ENCODE data around the gene LMF1.

DNA sequence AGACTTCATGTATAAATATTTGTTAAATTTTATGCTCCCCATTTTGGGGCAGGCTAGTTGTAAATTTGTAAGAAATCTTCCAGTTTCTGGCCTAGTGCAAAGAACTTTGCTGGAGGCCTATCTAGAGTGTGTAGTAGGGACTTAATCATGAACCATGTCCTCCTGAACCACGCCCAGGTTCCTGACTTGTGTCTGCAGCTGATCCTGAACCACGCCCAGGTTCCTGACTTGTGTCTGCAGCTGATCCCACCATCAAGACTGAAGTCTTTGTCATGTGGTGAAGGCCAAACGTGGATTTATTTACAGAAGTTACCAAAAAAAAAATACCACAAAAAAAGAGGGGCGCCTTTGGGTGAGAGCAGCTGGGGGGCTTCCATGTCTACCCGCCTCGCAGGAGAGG lies 33.1 kb downstream of the LMF1 start:
- TF ChIP-seq, protein P1, sequence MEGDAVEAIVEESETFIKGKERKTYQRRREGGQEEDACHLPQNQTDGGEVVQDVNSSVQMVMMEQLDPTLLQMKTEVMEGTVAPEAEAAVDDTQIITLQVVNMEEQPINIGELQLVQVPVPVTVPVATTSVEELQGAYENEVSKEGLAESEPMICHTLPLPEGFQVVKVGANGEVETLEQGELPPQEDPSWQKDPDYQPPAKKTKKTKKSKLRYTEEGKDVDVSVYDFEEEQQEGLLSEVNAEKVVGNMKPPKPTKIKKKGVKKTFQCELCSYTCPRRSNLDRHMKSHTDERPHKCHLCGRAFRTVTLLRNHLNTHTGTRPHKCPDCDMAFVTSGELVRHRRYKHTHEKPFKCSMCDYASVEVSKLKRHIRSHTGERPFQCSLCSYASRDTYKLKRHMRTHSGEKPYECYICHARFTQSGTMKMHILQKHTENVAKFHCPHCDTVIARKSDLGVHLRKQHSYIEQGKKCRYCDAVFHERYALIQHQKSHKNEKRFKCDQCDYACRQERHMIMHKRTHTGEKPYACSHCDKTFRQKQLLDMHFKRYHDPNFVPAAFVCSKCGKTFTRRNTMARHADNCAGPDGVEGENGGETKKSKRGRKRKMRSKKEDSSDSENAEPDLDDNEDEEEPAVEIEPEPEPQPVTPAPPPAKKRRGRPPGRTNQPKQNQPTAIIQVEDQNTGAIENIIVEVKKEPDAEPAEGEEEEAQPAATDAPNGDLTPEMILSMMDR (conservative IDR thresholded peaks at IDR 0.05 in 1 of 2, IDR thresholded peaks at IDR 0.05 in 1 of 2; ENCODE audit: extremely low read depth in 1 of 2, insufficient read depth in 1 of 2, low read depth in 1 of 2, low read length in 2 of 2) = no peak
- TF ChIP-seq EZH2 (IDR thresholded peaks at IDR 0.05; ENCODE audit: borderline replicate concordance, low read length) = no peak

Measured in mammary epithelial cell (primary cell).